Activated CD4-positive, alpha-beta T cell treated with anti-CD3 and anti-CD28 coated beads, Interleukin-2, amount 50 U/mL, for 24 hours (primary cell): ENCODE results near the gene DOCK1.

Experiments used
- DNase-seq, 2 donors: peaks; one replicate each; pipeline ENCODE4 v3.0.0-alpha.2; 2020; ENCODE audit warnings: low read depth in 1 of 2, low spot score in 1 of 2

DOCK1 gene

DNA sequence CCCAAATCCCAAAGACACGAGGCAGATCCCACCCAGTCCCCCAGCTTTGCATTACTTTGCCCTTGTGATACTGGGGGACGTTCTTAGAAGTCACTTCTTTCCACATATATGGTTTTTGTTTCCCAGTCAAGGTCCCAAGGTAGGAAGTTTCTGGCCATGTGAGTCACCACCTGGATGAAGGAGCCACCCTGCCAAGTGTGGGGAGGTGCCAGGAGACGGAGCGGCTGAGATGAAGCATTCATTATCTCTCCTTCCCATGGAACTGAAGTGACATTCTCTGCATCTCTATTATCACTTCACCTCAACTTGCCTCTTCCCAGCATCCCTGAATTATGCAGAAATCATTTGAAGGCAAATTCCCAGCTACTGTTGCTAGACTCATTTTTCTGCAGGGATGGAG is 427.4 kb downstream of the DOCK1 start:
- DNase-seq, result no peak

DNA sequence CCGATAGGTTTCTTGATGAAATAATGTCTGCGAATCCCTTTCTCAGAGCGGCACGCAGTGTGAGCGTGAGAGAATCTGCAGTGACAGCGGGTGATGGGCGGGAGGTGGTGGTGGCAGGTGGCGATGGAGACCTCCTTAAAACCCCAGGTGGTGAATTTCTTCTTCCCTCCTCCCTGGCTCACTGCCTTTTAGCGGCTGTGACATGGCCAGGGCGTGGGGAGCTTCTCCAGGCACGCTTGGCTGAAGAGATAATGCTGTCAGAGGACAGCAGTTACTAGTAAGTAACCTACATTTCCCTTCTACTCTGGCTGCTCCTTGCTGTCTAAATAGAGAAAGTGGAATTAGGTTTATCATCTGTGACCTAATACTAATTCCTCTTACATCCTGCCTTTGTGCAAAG is 432.6 kb downstream of the DOCK1 start:
- no peak for DNase-seq

DNA sequence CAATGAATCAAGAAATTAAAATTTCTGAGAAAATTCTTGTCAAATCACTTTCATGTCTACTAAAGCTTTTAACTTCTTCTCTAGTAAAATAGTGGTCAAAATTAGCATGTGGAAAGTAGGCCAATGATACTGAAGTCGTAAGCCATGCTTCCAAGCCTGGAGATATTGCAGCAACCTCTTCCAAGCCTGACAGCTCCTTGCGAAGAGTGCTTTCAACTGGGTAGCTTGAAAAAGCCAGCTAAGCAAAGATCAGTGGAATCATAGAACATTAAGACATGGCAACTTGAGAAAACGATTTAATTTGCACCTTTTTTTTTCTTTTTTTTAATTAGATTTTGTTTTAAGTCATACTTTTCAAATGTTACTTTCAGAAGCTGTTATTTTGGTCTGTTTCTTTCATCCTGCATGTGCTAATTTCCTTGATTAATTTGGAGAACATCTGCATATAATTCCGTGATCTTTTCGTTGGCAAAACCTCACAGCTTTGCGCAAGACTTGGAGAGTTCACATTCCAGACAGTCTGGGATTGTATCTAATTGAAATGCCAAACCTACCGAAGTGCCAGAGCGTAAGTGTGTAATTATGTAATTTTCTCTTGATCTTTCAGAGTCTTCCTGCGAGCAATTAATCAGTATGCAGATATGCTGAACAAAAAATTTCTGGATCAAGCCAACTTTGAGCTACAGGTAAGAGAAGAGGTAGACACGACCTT is 433.3 kb downstream of the DOCK1 start:
- DNase-seq, result no peak

DNA sequence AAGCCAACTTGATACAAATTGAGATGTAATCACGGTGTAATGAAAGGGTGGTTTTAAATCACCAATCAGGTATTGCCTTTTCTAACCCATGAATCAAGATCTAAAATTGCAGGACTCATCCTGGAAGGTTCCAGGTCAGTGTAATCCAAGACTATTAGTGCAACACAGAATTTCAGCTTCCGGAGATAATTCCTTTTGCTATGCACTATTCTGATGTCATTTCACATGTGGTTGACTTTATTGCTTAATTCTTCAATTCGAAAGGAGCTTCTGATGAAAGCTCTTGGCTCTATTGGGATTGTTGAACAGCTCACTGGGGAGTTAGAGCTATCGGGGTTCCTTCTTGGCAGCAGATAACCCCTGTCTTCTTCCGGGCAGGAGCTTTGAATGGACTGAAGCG is 438.6 kb downstream of the DOCK1 start:
- no peak for DNase-seq

DNA sequence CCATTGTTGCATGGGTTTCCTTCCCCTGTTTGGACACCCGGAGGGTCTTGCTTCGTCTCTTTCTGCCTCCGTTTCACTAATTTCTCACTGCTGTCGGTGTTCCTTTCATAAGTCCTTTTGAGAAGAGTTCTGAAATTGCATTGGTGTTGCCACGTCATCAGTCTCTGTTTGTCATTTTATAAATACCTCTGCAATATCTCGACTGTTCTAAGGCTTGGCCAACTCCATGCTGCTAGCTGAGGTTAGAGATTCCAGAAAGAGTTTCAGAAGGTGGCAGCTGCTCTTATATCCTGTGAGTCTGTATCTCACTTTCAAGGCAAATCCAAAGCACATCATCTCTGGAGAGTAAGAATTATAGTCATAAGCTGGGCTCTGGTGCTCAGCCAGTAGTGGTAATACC is 439.1 kb downstream of the DOCK1 start:
- DNase-seq, result no peak

DNA sequence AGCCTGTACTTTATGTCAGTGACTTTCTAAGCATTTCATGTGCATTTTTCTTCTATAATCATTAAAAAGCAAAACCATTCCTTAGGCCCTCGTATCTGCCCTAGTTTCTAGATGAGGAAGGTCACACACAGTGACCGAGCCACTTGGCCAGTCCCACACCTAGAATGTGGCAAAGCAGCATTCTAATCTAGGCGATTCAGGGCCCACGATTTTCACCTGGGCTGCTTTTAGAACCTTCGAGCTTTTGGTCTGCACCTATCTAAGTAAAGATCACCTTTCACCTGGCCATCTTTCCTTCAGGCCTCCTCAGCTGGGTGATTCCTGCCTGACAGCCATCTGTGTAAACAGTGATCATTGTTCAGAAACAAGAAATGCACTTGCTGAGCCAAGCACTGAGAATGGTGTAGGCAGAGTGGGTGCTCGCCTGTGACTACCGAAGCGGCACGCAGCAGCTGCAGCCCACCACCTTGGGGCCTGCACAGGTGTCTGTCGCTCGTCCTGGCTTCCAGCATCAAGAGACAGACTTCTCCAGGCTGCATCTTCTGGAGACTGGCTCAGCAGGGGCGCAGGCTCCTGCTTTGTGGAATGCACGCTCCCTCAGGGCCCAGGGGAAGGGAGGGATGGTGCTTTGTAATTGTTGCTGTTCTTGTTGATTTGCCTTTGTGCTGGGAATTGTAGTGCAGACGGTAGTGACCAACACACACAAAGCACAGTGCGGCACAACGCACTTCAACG is 440.2 kb downstream of the DOCK1 start:
- no peak for DNase-seq

DNA sequence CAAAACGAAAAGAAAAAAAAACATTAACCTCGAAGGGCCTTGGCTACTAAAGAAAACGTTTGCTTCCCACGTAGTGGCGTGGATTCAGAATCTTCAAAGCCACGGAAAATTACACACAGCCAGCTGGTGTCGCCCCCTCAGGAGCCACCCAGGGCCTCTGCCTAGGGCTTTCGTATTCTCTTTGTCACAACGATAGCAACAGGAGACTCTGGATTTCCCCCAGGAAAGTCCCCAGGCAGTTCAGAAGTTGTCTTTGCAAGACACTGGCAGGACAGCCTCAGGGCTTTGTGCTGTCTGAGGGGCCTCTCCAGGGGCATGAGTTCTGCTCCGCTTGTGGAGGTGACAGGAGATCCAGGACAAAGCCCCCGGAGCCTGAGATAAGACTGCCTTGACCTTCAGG is 441.4 kb downstream of the DOCK1 start:
- no peak for DNase-seq

DNA sequence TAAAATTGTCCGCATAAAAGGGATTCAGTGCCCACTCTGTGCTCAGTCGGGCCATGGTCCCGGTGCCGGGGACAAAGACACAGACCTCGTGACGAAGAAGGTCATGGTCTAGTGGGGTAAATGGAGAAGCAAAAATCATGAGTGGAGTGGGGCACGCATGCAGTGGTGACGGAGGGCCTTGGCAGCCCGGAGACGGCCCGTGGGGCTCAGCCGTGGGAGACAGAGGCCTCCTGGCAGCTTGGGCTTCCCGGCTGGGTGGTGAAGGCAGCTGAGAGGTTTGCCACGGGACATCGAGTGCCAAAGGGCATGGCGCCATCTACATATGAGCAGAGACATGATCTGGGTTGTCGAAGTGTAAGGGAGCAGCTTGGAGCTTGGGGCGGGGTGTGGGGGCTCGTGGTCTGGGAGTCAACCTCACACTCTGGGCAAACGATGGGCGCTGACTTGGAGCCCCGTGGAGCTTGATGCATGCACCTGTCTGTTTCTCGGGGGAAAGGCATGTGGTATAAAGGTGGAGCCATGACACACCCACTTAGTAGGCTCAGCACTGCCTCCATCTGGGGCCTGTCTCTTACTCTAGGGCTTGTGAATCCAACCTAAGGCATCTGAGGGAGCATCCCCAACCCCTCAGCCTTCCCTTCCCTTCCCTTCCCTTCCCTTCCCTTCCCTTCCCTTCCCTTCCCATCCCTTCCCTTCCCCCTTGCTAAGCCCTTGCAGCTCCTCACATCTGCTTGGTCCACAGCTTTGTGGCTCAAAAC is 442.2 kb downstream of the DOCK1 start:
- no peak for DNase-seq

DNA sequence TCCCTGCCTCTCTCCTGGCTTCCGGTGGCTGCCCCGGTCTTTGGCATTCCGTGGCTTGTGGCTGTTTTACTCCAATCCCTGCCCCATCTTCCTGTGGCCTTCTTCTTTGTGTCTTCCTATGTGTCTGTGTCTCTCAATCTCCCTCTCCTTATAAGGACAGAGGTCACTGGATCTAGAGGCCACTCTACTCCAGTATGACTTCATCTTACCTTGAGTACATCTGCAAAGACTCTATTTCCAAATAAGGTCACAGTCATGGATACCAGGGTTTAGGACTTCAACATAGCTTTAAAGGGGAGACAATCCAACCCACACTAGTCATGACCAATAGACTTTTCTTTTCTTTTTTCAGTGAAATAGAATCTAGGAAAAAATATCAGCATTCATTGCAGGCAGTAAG is 444.5 kb downstream of the DOCK1 start:
- no peak for DNase-seq

DNA sequence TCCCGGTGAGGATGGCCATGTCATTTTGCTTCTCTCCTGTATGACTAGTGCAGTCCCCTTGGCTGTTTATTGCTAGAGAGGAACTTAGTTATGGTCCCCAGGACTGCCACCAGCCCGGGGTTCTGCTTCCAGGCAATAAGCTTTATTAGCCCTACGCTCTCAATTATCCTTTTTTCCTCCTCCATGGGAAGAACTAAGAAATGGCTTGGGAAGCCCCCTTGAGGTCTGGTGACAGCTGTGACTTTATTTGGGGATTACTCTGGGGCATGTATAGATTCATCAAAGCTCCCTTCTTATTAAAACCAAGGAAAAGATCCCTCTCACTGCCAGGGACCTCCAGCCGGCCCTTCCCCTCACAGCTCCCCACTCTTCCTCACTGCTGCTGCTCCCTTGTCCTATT is 446.3 kb downstream of the DOCK1 start:
- no peak for DNase-seq

DNA sequence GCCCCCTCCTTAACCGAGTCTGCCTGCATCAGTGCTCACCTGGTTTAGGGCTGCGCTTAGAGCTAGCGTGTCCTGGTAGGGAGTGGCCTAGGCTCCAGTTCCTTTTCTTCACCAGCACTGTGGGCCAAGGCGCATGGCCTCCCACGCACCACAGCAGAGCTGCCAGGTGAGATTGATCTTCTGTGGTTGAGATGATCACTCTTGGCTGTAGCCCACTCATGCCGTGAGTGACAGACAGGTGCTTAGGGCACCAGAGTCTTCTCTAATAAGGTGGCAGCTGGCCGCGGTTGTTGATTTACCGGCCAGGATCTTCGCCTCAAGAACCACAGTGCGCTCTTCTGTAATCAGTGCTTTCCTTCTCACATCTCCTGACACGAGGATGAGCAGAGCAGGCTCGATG is 448.3 kb downstream of the DOCK1 start:
- DNase-seq, result no peak

DNA sequence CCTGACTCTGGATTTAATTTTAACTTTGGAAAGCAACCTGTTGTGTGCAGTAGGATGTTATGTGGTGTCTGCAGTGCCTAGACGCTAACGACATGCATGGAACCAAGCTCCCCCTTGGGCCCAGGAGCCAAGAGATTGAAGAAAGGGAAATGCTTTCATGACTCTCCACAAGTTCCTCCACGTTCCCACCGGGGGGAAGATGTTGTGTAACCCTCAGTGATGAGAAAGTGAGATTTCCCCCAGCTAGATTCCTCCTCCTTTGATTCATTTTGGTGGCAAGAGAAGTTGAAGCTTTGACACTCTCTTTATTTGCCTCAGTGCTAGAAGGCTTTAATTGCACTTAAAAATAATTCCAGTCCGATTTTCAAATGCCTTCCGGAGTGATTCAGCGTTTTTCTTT is 449.0 kb downstream of the DOCK1 start:
- DNase-seq, result no peak

DNA sequence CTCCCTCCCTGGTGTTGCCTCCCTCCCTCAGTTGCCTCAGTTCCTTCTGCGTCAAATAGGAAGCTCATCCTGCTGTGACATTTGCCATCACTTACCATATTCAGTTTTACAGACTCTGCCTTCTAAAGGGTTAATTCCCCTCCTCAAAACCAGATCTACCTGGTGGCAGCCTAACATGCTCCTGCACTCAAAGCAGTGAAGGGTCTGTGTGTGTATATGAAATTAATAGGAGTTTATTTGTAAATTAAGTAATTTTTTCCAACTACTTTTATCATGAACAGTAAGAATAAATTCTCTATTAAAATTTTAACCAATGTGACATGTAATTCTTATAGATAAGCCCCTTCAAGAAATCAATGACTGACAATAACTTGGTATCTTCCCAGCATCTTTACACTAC is 449.8 kb downstream of the DOCK1 start:
- no peak for DNase-seq

DNA sequence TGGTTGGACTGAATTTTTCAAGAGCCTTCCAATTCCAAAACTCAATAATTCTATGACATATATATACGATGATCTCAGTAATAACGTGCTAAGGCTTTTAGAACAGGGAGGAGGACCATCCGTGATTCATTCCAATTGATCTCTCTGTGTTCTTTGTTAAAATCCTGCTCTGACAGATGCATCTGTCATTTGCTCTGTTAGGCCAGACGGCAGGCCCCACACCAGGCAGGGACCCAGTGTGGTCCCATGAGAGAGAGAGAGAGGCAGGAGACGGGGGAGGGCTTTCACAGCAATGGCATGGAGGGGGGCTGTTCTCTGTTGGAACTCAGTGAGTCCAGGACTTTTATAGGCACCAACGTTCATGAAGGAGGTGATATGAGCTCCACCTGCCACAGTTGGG is 451.1 kb downstream of the DOCK1 start:
- no peak for DNase-seq

DNA sequence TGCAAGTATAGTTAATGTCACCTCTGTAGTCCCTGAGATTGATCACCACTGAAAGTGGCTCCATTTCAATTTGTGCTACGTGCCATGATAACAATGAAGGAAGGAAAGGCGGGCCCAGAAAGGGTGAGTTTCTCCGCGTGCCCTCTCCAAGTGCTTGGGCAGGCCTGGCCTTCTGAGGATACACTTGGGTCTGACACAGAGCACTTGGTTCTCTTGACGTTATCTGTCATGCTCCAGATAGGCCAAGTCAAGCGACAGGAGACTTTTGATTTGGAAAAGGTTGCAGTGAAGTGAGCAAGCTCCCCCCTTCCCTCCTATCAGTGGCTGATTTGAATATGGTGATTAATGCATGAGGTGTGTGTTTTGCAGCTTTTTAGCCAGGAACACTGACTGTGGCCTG is 452.0 kb downstream of the DOCK1 start:
- DNase-seq, result no peak

DNA sequence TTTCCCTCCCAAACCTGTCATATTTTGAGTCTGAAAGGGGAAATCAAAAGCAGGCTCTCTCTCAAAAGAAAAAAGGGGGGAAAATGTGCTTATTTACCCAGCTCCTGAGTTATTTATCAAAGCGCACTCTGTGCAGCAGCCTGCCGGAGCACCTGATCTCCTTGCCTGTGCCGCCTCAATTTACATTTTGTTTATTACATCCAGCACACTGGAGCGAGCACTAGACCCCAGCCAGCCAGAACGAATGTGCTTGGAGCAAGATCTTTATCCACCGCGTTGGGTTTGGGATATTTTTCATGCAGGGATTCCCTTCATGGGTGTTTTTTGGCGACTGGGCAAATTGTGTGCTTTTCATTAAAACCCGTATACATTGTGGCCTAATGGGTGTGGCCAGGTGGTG is 453.1 kb downstream of the DOCK1 start:
- no peak for DNase-seq

DNA sequence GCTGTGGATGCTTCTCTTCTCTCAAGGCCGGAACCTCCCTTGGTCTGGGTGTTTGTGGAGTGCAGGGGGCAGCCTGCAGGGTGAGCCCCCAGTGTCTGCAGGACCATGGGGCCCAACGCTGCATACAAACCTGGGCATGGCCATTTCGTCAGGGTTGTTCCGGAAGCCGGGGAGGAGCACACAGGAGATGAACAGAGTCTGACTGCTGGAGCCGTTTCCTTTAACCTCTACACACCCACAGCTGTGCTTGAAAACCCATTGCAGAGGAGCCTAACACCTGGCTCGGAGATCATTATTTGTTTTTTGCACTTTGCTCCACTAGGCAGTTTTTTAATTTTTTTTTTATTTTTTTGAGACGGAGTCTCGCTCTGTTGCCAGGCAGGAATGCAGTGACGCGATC is 458.8 kb downstream of the DOCK1 start:
- DNase-seq, result no peak

DNA sequence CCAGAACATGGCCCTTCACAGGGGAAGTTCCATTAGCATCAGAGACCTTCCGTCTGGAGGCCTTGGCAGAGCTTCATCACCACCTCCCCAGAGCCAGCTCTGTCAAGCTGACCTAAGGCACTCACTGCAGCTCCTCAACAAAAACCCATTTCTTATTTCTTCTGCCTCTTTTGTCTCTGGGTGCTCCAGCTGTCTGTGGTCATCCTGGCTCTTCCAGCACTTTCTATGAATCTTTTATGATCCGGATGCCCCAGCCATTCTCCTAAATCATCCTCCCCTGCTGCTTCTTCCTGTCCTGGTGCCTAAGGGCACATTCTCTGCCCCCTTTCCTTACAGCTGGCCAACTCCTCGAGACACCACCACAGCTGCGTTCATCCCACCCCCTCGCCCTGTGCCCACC is 462.9 kb downstream of the DOCK1 start:
- no peak for DNase-seq

DNA sequence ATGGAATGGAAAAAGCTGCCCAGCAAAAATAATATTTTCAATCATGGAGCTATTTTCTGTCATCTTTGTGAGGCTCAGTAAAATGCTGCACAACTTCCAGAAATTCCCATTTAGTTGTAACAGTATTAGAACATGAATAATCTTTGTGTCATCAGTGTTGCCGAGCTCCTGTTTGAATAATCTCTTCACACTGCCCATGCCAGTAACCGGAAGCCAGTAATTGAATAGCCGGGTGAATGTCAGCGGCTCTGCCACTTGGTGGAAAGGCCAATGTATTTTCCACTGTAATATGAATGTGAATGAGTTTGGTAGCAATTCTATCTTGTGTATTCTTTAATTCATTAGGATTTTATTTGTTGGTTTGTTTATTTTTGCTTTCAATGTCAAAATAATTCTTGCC is 463.7 kb downstream of the DOCK1 start:
- no peak for DNase-seq

DNA sequence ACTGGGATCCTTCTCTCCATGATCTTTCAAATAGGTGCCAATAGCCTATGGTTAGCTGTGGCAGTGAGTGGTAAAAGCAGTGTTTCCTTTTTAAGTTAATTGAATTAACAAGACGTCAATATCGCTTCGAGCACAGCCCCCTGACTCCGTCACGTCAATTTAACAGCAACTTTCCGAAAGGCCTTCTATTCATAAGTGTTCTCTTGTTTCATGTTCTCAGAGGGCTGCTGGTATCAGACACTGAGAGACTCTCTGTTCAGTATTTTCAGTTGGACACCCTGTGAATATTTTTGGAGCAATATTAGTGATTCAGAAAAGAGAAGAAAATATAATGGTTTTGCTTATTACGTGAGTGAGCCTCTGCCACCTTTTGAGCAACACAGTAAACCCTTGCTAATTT is 465.4 kb downstream of the DOCK1 start:
- DNase-seq, result no peak

DNA sequence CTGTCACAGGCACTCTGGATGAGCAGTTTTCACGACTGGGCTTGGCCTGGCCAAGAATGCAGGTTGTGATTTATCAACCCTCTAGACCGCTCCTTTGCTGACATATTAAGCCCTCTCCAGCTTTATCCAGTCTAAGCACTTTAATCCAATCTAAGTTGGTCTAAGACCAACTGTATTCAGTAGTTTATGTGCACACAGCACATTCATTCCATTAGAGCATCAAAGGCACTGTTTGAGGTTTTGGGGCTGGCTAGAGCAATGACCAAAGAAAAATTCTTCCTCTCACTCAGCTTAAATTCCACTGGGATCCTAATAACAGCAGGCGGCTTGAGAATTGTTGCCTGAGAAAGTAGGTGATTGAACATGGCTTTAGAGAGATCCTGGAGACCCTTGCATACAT is 467.1 kb downstream of the DOCK1 start:
- DNase-seq, result no peak

DNA sequence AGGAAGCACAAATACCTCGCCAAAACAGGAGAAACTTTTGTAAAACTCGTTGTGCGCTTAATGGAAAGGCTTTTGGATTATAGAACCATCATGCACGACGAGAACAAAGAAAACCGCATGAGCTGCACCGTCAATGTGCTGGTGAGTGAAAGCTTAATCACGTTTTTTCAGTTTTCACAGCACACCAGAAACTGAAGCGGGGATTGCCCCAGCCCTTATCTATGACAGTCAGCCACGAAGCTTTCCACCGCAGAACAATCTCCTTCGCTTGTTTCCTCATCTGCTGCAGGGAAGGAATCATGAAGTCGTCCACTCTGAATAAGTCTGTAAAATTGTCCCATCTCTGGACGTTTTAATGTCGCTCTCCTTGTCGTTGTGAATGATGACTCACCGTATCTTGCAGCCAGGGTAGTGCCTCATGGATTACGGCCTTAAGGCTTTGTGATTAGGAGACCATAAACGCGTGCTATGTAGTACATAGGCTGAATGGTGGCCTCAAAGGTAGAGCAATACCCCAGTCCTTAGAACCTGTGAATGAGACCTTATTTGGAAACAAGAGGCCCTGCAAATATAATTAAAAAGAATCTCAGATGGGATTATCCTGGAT is 468.9 kb downstream of the DOCK1 start:
- no peak for DNase-seq
